Germinal center (tissue), 1 donor: ENCODE results near the gene PLS1.
"Not testable (repeated sequence)": the region's sequence is repeated elsewhere in the genome, so short reads cannot be mapped to it uniquely, and the experiment has no call there.

Experiments used
- DNase-seq: peaks from one replicate; pipeline ENCODE4 v3.0.0; 2012; ENCODE audit warnings: mixed read lengths, low spot score

Gene PLS1

DNA sequence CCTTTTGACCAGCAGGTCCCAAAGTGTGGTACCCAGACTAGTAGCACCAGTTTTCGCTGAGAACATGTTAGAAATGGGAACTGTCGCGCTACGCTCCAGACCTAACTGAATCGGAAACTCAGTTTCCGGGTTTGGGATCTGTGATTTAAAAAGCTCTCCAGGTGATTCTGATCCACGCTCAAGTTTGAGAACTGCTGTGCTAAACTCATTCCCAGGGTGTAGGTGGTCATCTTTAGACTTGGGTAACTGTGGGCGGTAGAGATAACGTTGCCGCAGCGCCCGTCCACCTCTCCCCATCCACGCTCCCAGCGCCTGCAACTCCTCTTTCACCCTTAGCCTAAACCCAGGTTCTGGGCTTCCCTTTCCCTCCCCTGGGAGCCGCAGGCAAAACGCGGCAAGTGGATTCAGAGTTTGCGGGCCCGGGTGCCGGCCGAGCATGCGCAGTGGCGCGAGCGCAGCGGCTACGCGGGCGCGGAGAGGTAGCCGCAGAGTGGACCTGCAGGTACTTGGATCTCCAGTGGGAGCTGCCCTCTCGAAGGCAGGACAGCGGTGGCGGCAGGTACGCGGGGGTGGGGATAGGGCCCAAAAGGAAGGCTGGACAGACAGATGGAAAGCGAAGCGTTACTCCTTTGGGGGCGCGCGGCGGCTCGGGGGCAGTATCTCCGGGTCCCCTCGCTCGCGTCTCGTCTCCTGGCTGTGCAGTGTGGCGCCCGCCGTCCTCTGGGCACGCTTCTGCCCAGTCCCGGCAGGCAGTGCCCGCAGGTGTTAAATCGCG, at the start of gene PLS1:
Gene PLS1, plus strand, starts transcription at position 443 of the 775 bp plus-strand sequence. CDS start 67,845 bp downstream, outside the sequence.
- DNase-seq: peak; percentile 95

DNA sequence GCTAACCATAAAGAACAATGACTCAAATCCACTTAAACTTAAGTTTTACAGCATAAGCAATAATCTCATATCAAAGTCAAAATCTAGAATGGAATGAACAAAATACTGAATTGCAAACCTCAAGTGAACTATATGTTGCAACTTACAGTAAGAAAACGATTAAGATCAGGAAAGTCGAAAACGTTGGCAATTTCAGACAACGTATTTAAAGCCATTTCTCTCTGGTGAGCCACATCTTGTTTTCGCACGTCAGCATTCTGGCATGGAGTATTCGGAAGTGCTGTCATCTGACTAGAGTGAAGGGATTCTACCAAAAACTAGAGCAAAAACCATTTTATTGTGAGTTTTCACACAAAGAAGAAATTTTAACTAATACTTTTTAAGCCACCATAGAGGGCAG, 46.2 kb upstream of the PLS1 start:
- DNase-seq: no peak

DNA sequence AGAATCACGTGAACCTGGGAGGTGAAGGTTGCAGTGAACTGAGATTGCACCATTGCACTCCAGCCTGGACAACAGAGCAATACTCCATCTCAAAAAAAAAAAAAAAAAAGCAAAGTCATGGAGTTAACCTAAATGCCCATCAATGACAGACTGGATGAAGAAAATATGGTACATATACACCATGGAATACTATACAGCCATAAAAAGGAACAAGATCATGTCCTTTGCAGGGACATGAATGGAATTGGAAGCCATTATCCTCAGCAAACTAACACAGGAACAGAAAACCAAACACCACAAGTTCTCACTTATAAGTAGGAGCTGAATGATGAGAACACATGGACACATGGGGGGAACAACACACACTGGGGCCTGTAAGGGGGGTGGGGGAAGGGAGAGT, 43.6 kb upstream of the PLS1 start:
- not testable (repeated sequence) for DNase-seq

DNA sequence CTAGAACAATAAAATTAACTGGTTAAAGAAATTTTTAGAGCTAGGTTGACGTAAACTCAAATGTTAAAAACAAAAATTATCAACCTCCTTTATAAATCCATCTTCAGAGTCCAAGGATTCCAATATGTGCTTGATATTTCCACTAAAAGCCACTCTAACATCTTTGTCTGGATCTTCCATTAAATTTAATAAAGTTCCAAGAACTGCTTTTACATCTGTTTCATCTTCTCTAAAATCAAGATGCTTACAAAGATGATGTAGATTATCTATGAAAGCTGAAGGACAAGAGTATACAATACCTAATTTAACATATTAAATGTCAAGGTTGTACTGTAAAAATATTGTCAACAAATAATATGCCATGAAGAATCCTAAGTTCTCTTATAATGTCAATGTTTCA, 42.5 kb upstream of the PLS1 start:
- no peak for DNase-seq

- no peak for DNase-seq
Measured at GRCh38 chr3:142560118-142560517, 36.1 kb upstream of the PLS1 start.

GRCh38 chr3:142563496-142563997, 32.6 kb upstream of the PLS1 start:
- no peak for DNase-seq

- no peak for DNase-seq
Measured at GRCh38 chr3:142566096-142566495, 30.1 kb upstream of the PLS1 start.

- DNase-seq: no peak
Measured at GRCh38 chr3:142568393-142569017, 27.7 kb upstream of the PLS1 start.

- DNase-seq: not testable (repeated sequence)
Measured at GRCh38 chr3:142569422-142569821, 26.8 kb upstream of the PLS1 start.

- DNase-seq: not testable (repeated sequence)
Measured at GRCh38 chr3:142574223-142574622, 22.0 kb upstream of the PLS1 start.

- DNase-seq: no peak
Measured at GRCh38 chr3:142574665-142575064, 21.5 kb upstream of the PLS1 start.

GRCh38 chr3:142576792-142577191, 19.4 kb upstream of the PLS1 start:
- no peak for DNase-seq

DNA sequence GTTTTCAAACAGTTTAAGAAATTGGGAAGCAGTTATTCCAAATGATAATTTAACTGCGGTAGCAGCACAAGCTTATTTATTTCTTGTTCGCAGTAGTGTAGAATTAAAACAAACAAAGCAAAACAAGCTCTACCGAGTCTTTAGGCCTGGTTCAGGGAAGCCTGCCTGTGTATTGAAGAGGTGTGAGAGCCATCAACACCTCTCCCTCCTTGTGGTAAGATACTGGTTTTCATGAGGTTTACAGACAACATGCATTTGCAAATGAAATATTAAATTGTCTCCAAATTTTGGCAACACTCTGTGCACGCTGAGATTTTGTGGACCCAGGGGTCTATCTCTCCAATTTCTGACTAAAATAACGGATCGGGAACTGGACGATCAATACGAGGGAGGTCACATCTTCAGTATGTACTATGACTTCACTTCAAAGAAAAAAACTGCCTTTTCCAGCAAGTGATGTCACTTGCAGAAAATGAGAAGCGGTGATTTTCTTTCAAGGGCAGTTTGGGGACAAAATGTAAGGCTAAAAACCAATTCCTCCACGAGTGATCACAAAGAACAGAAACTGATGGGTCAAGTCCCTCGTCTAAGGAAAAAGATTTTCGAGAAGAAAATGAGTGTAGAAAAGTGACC, 18.4 kb upstream of the PLS1 start:
- no peak for DNase-seq

GRCh38 chr3:142578329-142579223, 17.6 kb upstream of the PLS1 start, which contains the start of gene ATR:
TSS of gene ATR (minus strand) at chr3:142578733. CDS start at chr3:142578704, 29 bp downstream.
- peak; percentile 90 for DNase-seq

GRCh38 chr3:142580061-142580423, 16.2 kb upstream of the PLS1 start:
- no peak for DNase-seq

DNA sequence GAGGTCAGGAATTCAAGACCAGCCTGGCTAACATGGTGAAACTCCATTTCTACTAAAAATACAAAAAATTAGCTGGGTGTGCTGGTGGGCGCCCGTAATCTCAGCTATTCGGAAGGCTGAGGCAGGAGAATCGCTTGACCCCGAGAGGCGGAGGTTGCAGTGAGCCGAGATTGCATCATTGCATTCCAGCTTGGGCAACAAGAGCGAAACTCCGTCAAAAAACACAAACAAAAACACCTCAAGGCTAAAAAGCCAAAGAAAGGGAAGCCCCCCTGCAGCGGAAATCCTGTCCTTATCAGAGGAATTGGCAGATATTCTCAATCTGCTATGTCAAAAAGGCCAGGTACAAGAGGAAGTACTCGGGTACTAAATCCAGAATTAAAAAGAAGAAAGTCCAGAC, 15.1 kb upstream of the PLS1 start:
- not testable (repeated sequence) for DNase-seq

GRCh38 chr3:142586803-142587406, 9.3 kb upstream of the PLS1 start:
- peak; percentile 28 for DNase-seq

GRCh38 chr3:142588703-142589102, 7.5 kb upstream of the PLS1 start:
- no peak for DNase-seq

- not testable (repeated sequence) for DNase-seq
Measured at GRCh38 chr3:142592268-142592667, 3.9 kb upstream of the PLS1 start.

DNA sequence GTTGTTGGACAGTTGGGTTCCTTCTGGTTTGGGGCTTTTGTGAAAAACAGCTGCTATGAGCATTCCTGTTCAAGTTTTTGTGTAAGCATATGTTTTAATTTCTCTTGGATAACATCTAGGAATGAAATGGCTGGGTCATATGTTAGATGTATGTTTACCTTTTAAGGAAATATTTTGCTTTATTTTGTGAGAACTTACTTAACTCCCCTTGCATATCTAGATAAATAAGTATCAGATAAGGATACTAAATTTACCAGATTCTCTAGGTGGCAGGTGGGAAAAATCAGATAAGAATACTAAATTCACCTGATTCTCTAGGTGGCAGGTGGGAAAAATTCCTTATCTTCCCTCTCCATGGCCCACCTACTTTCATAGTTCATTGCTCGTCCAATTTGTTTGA, 1.1 kb upstream of the PLS1 start:
- no peak for DNase-seq

DNA sequence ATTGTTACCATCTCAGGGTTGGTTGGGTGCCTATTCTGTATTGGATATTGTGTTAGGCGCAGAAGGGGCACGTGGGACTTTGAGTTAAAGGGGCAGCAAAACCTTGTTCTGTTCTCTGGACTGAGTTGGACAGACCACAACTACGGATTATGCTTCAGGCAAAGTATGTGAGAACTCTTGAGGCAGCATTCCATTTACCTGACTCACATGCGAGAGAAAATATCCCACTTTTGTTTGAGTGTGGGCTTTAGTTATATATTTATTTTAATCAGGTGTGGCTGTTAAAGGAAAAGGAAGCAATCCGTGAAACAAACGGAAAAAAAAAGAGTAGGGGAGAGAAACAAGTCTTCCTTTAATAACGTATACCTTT, 627 bp upstream of the PLS1 start:
- no peak for DNase-seq

DNA sequence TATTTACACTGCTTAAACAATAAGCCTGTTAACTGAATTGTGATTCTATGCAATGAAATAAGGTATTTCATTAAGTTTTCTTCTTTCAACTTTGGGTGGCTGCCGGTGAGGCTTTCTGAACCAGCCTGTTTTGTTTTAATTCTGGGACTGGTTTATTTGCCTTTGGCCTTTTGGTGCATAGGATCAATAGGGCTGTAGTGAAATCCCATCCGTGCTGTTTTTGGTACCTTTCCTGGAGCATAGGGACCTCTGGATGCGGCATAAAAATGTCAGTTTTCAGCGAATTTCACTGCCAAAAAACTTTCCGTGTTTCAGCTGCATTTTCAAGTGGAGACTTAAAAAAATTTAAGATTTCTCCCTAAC, 514 bp downstream of the PLS1 start:
- DNase-seq: no peak
